GM19043 (cell line): ENCODE results near the gene ADAT2.
A peak's percentile ranks its signal among the peaks of the same experiment; 100 is the strongest.
"Not testable (repeated sequence)": the region's sequence is repeated elsewhere in the genome, so short reads cannot be mapped to it uniquely, and the experiment has no call there.

Experiments used
- ATAC-seq: cut with Tn5 transposase; IDR thresholded peaks from one replicate; pipeline ENCODE4 v1.9.1; 2021; ENCODE audit warnings: low read depth; ENCODE audit not compliant: unreplicated experiment

Gene ADAT2

GRCh38 chr6:143450453-143451371, at the start of gene ADAT2, which contains the start of gene PEX3:
Gene ADAT2 (minus strand): TSS chr6:143450695. CDS start chr6:143450658, 37 bp downstream.
Gene PEX3 (plus strand): TSS chr6:143450805. CDS start chr6:143451043, 238 bp downstream.
- ATAC-seq = peak; percentile 86

DNA sequence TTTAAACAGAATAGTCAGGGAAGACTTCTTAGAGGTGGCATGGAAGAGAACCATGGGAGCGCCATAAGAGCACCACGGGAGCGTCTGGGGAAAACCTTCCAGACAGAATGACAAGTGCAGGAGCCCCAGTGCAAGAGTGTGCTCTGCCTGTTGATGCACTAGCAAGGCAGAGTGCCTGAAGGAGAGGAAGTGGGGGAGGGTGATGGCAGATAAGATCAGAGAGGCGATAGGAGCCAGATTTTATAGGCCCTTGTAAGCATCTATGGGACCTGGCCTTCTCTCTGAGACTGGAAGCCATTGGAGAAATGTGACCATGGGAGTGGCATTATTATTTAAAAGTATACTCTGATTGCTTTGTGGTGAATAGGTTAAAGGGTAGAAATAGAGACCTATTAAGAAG, 47.9 kb upstream of the ADAT2 start:
- ATAC-seq = no peak

DNA sequence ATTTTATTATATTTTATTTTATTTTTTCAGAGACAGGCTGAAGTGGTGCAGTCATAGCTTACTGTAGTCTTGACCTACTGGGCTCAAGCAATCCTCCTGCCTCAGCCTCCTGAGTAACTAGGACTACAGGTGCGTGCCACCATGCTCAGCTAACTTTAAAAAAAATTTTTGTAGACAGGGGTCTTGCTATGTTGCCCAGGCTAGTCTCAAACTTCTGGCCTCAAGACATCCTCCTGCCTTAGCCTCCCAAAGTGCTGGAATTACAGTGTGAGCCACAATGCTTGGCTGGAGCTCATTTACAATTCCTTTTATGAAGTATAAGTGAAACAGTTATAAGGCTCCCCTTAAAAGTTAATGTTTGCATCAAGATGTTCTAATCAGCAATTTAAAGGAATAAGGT, 46.5 kb upstream of the ADAT2 start:
- ATAC-seq = no peak

DNA sequence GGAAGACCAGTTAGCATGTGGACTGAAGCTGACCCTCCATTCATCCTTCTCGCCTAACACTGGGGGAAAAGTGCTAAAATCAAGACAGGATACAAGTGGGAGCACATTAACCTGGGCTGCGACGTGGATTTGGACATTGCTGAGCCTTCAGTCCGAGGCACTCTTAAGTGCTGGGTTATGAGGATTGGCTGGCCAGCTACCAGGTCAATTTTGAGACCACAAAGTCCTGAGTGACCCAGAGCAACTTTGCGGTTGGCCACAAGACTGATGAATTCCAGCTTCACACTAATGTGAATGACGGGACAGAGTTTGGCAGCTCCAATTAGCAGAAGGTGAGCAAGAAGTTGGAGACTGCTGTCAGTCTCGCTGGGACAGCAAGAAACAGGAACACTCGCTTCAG, 40.3 kb upstream of the ADAT2 start:
- ATAC-seq = no peak

- no peak for ATAC-seq
Observed at GRCh38 chr6:143490244-143490643, 39.7 kb upstream of the ADAT2 start.

- ATAC-seq = no peak
Observed at GRCh38 chr6:143486752-143487151, 36.3 kb upstream of the ADAT2 start.

DNA sequence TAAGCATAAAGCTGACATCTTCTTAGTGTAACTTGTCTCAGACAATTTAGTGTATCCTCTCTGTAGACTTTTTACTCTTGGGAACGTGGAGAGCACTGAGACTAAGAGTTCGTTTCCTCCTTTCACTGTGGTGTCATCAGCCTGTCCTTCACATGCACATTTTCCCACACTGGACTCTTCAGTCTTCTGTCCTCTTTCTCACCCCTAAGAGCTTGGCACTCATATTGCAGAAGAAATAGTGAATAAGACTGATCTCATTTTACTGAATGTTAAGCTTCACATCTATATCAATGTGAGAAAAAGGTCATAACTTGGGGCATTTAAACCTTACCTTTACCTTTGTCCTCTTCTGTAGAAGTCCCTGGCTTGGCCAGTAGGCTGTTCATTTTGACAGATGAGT, 35.5 kb upstream of the ADAT2 start:
- ATAC-seq = no peak

DNA sequence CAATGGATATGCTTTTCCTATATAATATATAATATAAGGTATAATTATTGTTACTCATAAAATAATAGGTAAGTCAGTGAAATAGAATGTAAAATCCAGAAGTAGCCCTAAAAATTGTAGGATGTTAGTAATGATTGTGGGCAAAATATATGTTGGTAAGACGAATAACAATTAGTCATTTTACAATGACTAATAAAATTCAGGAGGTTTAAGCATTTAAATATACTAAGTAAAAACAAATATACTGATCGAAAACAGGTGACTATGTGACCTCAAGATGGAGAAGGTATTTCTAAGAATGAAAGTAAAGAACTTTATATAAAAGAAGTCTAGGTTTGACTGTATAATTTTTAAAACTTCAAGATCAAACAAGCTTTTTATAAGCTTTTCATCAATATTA, 32.1 kb upstream of the ADAT2 start:
- ATAC-seq = no peak

GRCh38 chr6:143478479-143479062, 28.1 kb upstream of the ADAT2 start:
- no peak for ATAC-seq

DNA sequence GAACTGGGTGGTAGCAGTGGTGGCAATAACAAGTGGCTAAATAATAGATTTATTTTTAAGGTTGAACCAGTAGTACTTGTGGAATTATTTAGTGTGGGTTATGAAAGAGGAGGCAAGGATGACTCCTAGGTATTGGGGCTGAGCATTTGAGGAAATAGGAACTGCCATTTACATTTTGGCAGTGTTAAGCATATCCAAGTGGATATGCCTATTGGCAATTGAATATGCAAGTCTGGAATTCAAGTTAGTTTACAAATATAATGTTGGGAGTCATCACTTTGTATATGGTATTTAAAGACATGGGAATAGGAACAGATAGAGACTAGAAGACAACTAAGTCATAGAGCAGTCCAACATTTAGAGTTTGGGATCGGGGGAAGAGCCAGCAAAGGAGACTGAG, 26.1 kb upstream of the ADAT2 start:
- ATAC-seq = no peak

- no peak for ATAC-seq
Observed at GRCh38 chr6:143471822-143472221, 21.3 kb upstream of the ADAT2 start.

GRCh38 chr6:143468823-143469222, 18.3 kb upstream of the ADAT2 start:
- not testable (repeated sequence) for ATAC-seq

DNA sequence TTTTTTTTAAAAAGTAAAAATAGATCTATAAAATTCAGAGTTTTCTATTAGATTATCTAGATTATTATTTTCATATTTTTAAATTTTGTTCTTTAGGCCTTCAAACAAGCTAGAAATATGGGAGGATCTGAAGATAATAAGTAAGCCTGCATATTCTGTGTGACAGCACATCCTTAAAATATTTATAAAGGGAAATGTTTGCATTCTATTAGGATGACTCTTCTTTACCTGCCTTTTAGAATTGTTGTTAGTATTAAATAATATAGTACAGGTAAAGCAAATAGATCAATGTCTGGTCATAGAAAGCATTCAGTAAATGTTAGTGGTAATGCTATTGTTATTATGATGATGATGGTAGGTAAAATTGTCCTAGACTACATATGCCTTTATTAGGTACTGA, 17.5 kb upstream of the ADAT2 start:
- ATAC-seq = no peak

DNA sequence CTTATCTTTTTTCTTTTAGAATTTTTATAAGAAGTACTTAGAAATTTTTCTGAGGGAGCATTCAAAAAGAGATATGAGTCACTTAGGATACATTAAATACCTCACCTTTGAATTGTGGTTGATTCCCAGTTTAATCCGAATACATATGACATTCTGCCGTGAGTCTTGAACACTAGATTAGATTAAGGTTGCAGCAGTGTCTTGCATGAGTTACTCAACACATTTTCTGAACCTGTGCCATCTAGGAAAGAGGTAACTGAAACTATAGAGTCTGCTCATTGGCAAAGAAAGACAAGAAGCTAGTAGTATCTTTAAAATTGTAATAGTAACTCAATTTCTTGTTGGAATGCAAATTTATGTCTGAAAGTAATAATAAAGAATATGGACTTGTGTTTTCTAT, 15.1 kb upstream of the ADAT2 start:
- no peak for ATAC-seq

DNA sequence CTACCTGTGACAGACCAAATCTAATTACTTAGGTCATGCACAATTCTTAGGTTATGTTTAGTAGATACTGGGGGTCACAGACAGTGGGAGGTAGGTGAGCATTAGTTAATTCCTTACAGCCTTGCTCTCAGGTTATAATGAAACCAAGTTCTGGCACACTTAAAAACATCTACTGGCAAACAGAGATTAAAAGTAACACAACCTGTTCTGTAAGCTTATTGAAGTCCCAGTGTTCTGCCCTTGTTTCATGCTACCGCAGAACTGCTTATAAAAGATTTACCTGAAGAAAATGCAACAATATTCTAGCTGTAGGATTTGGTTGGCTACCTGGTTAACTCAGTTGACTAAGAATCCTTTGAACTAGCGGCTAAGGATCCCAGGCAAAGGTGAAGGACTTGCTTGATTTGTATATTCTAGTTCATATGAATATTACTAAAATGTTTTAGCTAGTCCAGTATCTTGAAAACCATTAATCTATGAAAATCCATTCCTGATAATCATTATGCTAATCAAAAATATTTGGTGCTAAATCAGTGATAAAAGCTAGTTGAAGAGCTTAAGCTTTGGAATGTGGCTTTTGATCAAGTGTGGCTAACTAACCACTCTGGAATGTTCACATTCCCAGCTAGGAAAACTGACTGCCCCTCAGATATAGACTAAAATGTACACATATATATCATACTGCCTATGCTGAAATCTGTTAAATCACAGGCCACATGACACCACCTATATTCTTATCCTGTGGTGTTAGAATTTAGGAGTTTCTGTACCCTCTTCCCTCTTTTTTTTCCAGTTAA, 7.3 kb upstream of the ADAT2 start:
- ATAC-seq = no peak

DNA sequence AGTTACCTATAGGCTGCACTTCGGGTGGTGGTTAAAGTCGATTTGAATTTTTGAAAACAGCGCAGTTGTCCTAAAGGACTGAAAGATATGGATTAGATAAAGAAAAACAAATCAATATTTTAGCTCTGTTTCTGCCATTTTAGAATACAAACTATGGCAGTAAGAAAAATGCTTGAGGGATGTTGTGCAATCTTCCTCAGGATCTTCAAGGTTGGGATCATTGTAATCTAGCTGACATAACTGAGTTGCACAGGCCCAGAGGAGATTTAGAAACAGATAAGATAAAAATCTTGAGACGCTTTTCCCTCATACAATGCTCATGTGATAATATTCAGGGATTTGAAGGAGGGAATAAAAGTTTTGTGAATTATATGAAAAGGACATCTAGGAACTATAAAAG, 1.0 kb upstream of the ADAT2 start:
- ATAC-seq = no peak

DNA sequence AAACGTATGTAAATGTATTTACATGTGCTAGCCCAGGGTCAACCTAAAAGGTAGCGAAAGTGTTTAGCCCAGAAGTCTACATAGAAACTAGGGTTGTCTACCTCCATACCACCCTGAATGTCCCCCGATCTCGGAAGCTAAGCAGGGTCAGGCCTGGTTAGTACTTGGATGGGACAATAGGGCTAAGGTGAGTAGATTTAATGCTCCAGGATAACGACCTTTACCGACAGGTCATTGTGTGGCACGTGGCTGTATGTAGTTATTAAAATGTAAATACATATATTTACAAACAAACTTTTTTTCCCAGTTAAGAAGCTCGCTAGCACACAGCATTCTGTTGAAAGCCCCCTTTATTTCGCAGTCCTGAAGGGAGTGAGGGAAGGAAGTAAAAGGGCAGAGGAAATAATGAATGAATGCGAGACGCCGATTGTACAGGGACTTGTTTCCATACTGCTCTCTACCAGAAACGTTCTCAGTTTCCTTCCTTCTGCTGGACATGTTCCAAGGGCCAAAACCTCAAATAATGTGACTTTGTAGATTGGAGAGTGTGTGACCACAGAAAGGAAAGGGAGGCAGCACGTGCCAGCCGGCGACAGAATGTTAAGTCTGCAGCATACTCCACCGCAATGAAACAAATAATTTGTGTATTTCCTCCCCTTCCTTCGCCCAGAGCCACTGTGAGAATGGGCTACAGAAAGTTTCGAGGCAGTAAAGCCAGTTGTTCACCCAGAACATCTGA, 612 bp downstream of the ADAT2 start:
- no peak for ATAC-seq

DNA sequence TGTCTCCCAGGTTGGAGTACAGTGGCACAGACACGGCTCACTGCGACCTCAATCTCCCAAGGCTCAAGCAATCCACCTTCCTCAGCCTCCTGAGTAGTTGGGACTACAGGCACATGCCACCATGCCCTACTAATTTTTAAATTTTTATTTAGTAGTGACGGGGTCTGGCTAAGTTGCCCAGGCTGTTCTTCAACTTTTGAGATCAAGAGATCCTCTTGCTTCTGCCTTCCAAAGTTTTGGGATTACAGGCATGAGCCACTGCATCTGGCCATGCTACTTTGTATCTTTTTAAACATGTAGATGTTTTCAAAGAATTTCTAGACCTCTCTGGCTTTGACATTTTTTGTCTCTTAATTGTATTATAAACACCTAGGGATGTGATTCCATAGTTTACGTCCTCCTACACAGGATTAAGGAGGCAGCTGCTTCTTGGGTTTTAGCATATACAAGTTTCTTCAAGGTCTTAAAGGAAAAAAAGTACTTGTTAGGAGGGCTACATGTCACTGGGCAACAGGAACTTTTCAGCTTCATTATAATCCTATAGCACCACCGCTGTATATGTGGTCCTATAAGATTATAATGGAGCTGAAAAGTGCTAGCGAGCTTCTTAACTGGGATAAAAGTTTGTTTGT, 1.3 kb downstream of the ADAT2 start:
- no peak for ATAC-seq

- not testable (repeated sequence) for ATAC-seq
Observed at GRCh38 chr6:143447865-143448264, 2.6 kb downstream of the ADAT2 start.

- no peak for ATAC-seq
Observed at GRCh38 chr6:143443096-143443495, 7.4 kb downstream of the ADAT2 start.
